HG03469 (cell line): ENCODE data around the gene COMMD1.
"Not testable (repeated sequence)": the region's sequence is repeated elsewhere in the genome, so short reads cannot be mapped to it uniquely, and the experiment has no call there.

Experiments used
- ATAC-seq: cut with Tn5 transposase; IDR thresholded peaks from one replicate; pipeline ENCODE4 v1.9.1; 2021; ENCODE audit warnings: mild to moderate bottlenecking, moderate library complexity, moderate number of reproducible peaks; ENCODE audit not compliant: unreplicated experiment

COMMD1 gene

DNA sequence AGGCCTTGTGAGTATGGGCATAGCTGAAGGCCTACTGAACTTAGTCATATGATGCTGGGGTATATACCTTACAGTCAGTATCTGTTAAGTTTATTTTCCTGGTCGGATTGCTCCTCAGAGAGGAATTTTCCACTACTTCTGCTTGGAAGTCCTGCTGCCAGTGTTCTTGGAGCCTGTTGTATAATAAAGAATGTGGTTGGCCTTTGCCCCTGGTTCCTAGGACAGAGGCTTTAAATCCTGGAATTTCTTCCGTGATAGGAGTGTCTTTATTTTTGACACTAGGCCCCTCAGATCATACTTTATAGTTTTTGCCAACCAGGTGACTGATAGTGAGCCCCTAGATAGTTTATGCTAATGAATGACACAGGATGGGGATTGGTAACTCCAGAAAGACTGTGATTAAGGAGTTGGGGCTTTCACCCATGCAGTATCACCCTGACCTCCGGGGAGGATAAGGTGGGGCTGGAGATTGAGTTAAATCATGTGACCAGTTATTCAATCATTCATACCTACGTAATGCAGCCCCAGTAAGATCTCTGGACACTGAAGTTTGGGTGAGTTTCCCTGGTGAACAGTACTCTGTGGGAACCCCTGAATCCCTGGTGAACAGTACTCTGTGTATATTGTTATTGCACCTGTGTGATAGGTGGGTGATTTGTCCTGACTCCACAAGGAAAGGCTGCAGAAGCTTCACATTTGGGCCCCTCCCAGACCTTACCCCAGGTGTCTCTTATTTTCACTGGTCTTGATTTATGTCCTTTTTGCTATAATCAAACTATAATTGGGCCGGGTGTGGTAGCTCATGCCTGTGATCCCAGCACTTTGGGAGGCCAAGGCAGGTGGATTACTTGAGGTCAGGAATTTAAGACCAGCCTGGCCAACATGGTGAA is 56.9 kb downstream of the COMMD1 start:
- no peak for ATAC-seq

DNA sequence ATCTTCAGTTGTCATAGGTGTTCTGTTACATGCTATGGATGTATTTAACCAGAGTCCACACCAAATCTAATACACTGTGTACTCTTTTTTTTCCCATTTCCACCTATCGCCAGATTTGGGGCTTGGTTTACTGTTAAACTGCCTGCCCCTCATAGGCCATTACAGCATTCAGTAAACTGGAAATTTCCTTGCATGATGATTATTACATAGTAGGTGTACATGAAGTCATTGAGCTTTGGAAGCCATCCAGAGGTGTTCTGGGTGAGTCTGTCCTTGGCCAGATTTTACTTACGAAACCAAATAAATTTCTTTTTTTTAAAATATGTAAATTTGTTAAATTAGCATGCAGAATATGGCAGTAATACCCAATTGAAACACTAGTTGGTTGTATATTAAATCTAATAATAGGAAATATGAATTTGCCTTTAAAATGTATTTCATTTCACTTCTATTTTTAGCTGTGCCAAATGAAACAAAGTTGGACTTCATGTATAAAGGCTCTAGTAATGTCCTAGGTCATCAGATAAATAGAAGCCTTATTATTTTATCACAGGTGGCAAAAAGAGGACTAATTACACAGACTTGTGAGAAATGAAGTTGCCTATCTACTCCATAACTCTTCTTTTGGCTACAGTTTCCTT is 60.7 kb downstream of the COMMD1 start:
- ATAC-seq: no peak

DNA sequence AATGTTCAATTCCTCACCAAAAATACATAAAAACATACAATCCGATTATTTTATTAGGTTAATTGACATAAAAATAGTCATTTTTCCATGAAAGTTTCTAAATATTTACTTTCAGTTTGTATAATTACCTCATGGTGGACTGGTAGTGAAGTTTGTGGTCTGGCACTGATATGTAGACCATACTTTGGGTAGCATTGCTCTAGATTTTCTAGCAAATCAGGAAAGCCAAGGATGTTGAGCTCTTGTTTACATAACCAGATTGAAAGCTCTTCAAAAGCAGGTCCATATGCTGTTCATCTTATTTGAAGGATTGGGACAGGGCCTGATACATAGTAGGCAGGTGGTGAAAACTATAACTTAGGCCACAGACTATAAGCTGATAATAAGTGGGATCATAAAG is 61.8 kb downstream of the COMMD1 start:
- ATAC-seq: no peak

DNA sequence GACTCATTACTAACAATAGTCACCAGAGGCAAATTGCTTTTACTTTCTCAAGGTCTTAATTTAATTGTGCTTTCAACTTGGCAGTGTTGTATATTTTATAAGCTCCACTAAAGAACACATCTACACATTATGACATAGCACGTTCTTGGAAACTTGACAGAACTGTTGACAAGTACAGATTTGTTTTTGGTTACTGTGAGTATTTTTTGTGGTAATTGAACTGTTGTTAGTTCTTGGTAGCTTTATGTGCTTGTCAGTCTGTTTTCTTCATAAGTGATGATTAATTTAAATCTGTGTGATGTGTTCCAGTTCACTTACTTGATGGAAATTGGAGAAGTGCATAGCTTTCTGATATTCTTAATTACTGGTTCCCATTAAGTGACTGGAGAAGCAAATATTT is 63.9 kb downstream of the COMMD1 start:
- no peak for ATAC-seq

DNA sequence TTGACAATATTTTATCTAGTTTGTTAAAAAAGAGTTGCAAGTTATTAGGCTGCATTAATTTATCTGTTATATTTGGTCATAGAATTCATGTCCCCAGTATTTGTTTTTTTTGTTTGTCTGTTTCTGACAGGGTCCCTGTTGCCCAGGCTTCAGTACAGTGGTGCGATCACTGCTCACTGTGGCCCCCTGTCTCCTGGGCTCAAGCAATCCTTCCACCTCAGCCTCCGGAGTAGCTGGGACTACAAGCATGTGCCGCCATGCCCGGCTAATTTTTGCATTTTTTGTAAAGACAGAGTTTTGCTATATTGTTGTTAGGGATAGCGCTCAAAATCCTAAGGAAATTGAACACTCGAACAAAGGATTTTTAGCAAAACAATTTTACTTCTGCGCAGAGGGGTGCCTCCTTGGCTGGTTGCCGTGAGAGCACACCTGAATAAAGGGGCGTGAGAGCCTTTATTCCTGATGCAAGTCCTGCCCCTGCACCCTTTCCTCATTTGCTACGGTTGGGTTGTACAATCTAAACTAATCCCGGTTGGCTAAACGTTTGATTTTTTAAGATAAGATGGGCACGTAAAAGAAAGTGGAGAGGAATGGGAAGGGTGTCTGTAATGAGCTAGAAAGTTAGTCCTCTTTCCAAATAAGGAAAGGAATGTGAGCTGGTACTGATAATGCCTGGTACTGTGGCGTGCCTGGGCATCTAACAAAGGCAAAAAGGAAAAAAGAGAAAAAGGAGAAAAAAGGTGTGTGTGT is 65.5 kb downstream of the COMMD1 start:
- no peak for ATAC-seq

DNA sequence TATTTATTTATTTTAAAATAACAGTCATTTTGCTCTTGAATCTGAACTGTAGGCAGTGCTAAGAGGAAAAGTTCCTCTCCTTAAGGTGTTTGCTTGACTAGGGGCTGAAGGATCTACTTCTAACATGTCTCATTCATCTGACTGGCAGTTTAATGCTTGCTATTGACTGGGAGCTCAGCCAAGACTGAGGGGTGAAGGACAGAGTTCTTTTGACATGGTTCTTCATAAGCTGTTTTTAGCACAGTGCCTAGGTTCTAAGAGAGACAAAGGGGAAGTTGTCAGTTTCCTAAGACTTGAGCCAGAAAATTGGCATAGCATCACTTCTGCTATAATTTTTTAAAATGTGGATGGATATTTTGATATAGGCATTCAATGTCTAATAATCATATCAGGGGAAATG is 73.0 kb downstream of the COMMD1 start:
- ATAC-seq: no peak

DNA sequence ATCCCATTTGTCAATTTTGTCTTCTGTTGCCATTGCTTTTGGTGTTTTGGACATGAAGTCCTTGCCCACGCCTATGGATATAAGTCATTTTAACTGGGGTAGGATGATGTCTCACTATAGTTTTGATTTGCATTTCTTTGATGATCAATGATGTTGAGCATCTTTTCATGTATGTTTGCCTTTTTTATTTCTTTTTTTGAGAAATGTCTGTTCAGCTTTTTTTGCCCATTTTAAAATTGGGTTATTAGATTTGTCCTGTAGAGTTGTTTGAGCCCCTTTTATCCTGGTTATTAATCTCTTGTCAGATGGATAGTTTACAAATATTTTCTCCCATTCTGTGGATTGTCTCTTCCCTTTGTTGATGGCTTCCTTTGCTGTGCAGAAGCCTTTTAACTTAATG is 75.3 kb downstream of the COMMD1 start:
- no peak for ATAC-seq

DNA sequence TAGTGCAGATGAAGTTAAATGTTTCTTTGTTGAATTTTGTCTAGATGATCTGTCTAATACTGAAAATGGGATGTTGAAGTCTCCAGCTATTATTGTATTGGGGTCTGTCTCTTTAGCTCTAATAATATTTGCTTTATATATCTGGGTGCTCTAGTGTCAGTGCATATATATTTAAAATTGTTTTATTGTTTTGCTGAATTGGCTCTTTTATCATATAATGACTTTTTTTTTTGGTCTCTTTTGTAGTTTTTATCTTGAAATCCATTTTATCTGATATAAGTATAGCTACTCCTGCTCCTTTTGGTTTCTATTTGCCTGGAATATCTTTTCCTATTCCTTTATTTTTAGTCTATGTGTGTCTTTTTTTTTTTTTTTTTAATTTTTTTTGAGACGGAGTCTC is 79.2 kb downstream of the COMMD1 start:
- no peak for ATAC-seq

DNA sequence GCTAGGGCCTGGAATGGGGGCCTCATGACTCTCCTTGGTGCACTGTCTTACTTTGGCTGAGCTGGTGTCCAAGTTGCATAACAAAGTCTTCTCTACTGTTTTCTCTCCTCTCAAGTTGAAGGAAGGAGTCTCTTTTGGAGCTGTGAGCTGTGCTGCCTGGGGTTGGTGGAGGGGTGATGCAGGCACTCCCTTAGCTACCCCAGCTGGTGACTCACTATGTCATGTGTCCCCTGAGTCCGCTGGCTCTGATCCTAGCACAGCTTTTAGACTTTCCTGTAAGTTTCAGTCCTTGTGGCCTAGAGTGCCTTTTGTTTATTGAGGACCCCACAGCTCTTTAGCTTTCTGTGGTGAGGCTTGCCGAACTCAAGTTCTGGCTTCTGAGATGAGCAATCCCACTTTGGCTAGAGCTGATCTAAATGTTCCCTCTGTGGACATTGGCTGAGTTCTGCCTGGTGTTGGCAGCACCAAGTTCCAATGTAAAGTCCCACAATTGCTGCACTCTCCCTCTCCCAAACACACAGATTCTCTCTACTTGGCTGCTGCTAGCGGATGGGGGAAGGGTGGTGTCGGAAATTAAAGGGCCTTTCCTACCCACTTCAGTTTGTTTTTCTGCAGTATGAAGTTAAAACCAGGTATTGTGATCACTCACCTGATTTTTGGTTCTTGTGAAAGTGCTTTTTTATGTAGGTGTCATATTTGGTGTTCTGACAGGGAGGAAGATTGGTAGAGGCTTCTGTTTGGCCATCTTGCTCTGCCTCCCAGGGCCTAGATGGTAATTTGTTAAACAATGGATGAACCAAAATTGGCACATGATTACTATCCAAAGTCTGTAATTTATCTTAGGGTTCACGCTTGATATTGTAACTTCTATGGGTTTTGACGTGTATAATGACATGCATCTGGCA is 83.2 kb downstream of the COMMD1 start:
- ATAC-seq: no peak

DNA sequence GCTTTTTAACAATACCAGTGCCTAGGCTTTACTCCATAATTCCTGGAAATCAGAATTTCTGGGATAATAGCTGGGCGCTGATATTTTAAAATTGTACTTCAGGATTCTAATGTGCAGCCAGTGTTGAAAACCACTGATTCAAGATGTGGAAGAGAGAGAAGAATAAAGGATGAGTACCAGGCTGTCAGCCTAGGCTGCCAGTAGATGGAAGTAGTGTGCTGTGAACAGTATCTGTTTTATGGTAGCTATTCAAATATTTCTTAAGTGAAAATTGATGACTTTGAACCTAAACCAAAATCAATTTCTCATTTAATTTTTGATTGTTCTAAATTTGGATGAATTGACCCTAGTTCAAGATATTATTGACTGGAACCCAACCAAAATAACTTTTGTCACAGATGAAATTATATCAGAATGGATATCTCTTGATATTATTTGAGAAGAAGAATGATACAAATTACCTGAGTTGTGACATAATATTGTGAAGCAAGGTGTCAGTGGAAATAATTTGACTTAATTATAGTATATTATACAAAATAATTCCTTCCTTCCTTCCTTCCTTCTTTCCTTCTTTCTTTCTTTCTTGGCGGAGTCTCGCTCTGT is 88.0 kb downstream of the COMMD1 start:
- ATAC-seq: peak; percentile 44

DNA sequence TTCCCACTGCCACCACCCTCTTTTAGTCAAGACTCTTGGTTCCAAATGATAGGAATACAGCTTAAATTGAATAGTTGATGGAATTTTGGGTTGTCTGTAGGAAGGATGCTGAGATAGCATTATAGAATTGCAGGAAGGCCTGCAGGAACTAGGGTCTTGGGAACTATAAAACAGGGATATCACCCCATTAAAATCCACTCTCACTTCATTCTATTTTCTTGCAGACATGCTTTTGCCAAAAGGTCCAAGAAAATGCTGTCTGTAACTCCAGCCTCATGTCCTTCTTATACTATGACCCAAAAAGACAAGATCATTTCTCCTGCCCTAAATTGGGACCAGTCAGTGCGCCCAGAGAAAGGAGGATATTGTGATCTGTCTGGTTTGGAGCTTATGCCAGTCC is 89.1 kb downstream of the COMMD1 start:
- ATAC-seq: no peak

DNA sequence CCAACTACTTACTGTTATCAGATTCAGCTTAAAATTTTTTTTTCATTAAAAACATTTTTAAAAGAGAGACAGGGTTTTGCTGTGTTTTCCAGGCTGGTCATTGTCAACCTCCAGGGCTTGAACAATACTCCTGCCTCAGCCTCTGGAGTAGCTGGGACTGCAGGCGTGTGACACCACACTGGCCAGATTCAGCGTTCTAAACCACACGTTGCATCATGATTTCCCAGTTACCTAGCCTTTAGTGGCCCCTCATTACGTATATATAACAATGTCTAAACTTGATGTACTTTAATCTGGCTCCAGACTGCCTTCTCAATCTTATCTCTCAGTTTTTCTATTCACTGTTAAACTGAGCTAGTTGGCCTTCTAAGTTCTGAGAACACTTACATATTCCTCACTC is 89.6 kb downstream of the COMMD1 start:
- ATAC-seq: no peak

DNA sequence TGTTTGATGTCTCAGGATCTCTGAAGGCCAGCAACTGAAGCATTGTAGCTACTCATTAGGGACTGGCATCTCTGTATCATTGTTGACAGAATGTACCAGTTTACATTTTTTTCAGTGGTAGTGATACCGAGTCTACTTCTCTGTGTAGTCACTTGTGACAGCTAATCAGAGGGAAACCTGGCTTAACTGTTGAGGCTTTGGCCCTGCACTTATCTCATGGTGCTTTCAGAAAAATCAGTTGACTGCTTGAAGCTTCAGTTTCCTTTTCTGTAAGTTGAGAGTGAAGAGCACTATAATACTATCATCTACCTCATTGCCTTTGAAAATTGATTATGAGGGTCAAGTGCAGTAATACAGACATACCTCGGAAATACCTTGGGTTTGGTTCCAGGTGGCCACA is 90.0 kb downstream of the COMMD1 start:
- peak; percentile 59 for ATAC-seq

DNA sequence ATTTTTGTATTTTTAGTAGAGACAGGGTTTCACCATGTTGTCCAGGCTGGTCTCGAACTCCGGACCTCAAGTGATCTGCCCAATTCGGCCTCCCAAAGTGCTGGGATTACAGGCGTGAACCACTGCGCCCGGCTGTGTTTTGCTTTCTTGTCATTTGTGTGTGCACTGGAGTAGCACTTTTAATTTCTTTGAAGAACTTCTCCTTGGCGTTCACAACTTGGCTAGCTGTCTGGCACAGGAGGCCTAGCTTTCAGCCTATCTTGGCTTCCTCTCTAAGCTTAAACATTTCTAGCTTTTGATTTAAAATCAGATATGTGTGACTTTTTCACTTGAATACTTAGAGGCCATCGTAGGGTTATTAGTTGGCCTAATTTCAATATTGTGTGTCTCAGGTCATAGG is 93.0 kb downstream of the COMMD1 start:
- no peak for ATAC-seq

DNA sequence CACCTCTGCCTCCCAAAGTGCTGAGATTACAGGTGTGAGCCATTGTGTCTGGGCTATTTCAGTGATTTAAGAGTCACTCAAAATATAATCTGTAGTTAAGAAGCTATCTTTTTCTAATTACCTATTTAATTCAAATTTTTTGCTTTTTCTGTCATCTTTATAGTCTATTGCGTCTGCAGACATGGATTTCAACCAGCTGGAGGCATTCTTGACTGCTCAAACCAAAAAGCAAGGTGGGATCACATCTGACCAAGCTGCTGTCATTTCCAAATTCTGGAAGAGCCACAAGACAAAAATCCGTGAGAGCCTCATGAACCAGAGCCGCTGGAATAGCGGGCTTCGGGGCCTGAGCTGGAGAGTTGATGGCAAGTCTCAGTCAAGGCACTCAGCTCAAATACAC is 95.1 kb downstream of the COMMD1 start:
- no peak for ATAC-seq

DNA sequence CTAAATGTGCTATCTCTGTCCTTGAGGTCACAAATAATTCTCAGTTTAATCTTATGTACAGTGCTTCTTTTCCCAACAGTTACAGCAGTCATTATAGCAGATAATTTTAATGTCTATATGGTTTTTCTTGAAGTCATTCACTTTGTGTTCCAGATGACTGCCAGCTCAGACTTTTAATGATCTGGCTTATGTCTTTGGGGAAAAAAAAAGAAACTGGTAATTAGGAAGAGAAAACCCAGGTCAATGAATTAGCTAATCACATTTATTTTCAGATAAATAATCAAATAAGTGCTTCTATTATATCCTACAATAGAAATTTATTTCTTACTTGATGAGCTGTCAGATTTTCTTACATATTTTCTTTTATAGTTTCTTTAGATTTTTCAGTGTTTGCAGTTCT is 96.0 kb downstream of the COMMD1 start:
- ATAC-seq: no peak

DNA sequence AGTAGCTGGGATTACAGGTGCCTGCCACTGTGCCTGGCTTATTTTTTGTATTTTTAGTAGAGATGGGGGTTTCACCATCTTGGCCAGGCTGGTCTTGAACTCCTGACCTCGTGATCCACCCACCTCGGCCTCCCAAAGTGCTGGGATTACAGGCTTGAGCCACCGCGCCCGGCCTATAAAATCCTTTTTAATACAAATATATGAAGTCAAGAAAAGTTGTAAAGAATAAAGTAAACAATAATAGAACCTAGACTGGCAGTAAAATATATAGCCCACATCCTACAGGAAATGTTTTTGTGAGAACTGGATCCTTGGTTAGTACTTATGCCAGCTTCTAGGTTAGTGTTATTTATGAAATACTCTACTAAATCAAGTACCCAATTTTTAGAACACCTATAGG is 99.0 kb downstream of the COMMD1 start:
- not testable (repeated sequence) for ATAC-seq

DNA sequence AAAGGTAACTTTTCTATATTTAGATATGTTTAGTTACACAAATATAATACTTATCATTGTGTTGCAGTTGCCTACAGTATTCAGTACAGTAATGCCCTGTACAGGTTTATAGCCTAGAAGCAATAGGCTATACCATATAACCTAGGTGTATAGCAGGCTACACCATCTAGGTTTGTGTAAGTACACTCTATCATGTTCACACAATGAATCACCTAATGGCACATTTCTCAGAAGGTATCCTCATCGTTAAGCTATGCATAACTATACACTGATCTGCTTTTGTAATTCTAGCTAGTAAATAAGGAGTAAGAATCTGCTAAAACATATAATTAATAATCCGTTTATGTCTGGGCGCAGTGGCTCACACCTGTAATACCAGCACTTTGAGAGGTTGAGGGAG is 102.1 kb downstream of the COMMD1 start:
- no peak for ATAC-seq

DNA sequence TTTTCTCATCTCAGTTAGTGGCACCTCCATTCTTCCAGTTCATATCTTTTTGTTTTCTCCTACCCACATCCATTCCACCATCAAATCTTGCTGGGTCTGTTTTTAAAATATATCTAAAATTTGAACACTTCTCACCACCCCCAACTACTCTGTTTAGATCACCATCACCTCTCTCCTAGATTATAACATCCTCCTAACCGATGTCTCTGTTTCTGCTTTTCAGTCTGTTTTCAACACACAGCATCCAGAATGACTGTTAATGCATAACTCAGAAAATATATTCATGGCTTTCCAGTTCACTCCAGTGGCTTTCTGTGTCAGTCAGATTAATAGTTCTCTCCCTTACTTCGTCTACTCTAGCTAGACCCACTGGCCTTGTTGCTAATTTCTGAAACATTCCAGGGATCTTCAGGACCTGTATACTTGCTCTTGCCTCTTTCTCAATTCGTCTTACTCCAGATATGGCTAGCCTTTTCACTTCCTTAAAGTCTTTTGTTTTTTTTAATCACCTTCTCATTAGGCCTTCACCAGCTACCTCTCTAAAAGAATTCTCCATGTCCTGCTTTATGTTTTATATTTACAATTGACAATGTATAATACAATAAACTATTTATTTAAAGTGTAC is 105.3 kb downstream of the COMMD1 start:
- no peak for ATAC-seq

DNA sequence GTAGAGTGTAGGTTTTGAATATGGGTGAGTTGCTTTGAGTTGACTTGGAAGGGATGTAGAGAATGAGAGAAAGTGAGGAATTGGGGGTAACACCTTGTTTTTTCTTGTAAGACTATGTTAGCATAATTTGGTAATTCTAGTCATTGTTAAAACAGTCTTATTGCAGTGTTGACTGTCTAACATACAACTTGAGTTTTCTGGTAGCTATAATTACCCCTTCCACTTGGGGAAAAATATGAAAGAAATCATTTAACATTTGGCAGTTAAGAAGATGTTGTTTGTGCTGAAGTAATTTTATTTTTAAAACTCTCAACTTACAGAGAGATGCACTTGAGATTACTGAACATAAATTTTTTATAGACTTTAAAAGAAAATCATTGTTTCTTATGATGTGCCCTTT is 108.2 kb downstream of the COMMD1 start:
- no peak for ATAC-seq
